Smooth muscle cell (in vitro differentiated cells): ENCODE results near the gene ETV7. TPM values are rescaled to one million over a fixed set of nuclear protein-coding genes. Genes with fewer than 3 reads are reported as not detected.
A peak's percentile ranks its signal among the peaks of the same experiment; 100 is the strongest.

ENCODE experiments used
- DNase-seq: peaks from one replicate; lab custom pipeline; 2025; ENCODE audit not compliant: unreplicated experiment; lab: John Stamatoyannopoulos, UW
- H2AFZ ChIP-seq: fragments of 200-600 bp; sonication (generic); 2 replicates; pipeline ENCODE4 v1.6.0; 2016; ENCODE audit warnings: antibody characterized with exemption, low read depth, mild to moderate bottlenecking
- H3F3A ChIP-seq: fragments of 200-600 bp; sonication (generic); 2 replicates; pipeline ENCODE4 v1.6.0; 2017; ENCODE audit warnings: antibody characterized with exemption, low read depth
- H3K27ac ChIP-seq: fragments of 200-600 bp; sonication (generic); 2 replicates; pipeline ENCODE4 v1.5.1; 2016; ENCODE audit warnings: low read depth, mild to moderate bottlenecking
- H3K27me3 ChIP-seq: fragments of 200-600 bp; sonication (generic); 2 replicates; pipeline ENCODE4 v1.6.1; 2016; ENCODE audit warnings: low read depth, mild to moderate bottlenecking
- H3K36me3 ChIP-seq: fragments of 200-600 bp; sonication (generic); 2 replicates; pipeline ENCODE4 v1.5.1; 2016; ENCODE audit warnings: low read depth
- H3K4me1 ChIP-seq: fragments of 200-600 bp; sonication (generic); 2 replicates; pipeline ENCODE4 v1.5.1; 2016; ENCODE audit warnings: low read depth
- H3K4me2 ChIP-seq: fragments of 200-600 bp; sonication (generic); 2 replicates; pipeline ENCODE4 v1.6.0; 2016; ENCODE audit warnings: mild to moderate bottlenecking
- H3K4me3 ChIP-seq: fragments of 200-600 bp; sonication (generic); 2 replicates; pipeline ENCODE4 v1.5.1; 2016; ENCODE audit warnings: mild to moderate bottlenecking
- H3K79me2 ChIP-seq: fragments of 200-600 bp; sonication (generic); 2 replicates; pipeline ENCODE4 v1.6.0; 2016; ENCODE audit warnings: low read depth, mild to moderate bottlenecking
- H3K9ac ChIP-seq: fragments of 200-600 bp; sonication (generic); 2 replicates; pipeline ENCODE4 v1.6.0; 2016; ENCODE audit warnings: low read depth
- H3K9me3 ChIP-seq: fragments of 200-600 bp; sonication (generic); replicated peaks from 2 replicates; pipeline ENCODE4 v1.5.1; 2016; ENCODE audit warnings: low read depth
- H4K20me1 ChIP-seq: fragments of 200-600 bp; sonication (generic); 2 replicates; pipeline ENCODE4 v1.6.0; 2016; ENCODE audit warnings: low read depth
- WGBS: methylation state at CpG from one replicate; pipeline ENCODE4 v1.1.7; 2016; ENCODE audit warnings: low lambda C conversion rate; 5-methylcytosine and 5-hydroxymethylcytosine counted together
- polyA plus RNA-seq: library from polyadenylated mRNA; unstranded; fragments of >200 nt; fragmentation: Nextera tagmentation; extraction: Ambion mirVana; gene quantifications from 2 replicates; pipeline ENCODE4 v1.2.1, GENCODE V29; 2016
- total RNA-seq: library from RNA; depleted of rRNA; stranded (reverse); fragments of >200 nt; gene quantifications from 2 replicates; pipeline ENCODE4 v1.2.3, GENCODE V29; 2014
- TF ChIP-seq, protein P1 (sequence below): fragments of 200-600 bp; sonication (generic); IDR thresholded peaks from 2 replicates; pipeline ENCODE4 v1.5.1; 2017; ENCODE audit warnings: borderline replicate concordance, mild to moderate bottlenecking, antibody characterized with exemption; ENCODE audit not compliant: insufficient read depth, poor library complexity, severe bottlenecking

Gene ETV7
- total and polyA plus RNA-seq, 2 experiments from 2014 or later: 0.83 TPM; not detected in 1

DNA sequence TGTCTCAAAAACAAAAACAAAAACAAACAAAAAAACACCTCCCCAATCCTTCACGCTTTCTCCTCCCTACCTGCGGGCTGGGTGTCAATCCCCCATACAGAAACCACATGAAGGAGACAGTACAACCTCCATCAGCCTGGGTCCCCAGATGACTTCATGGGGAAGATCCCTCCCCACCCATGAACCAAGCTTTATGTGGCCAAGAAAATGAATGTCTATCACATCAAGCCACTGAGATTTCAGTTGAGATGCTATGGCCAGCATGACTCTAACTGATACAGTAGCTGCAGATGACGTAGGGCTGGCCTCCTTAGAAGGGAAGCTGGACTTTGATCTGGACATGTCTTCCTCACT lies 29.6 kb downstream of the ETV7 start:
- no peak overlapping the region for H3K4me3 ChIP-seq
- H3K4me1 ChIP-seq: no peaks in the 10 kb centered on the region
- H3F3A ChIP-seq: no peaks in the 10 kb centered on the region
- 90% methylated on average over 3 of the region's 3 CpGs for WGBS
- H3K27me3 ChIP-seq: no peaks in the 10 kb centered on the region
- no peak overlapping the region for H3K27ac ChIP-seq
- no peaks in the 10 kb centered on the region for H3K79me2 ChIP-seq
- DNase-seq: no peak
- TF ChIP-seq, protein P1, sequence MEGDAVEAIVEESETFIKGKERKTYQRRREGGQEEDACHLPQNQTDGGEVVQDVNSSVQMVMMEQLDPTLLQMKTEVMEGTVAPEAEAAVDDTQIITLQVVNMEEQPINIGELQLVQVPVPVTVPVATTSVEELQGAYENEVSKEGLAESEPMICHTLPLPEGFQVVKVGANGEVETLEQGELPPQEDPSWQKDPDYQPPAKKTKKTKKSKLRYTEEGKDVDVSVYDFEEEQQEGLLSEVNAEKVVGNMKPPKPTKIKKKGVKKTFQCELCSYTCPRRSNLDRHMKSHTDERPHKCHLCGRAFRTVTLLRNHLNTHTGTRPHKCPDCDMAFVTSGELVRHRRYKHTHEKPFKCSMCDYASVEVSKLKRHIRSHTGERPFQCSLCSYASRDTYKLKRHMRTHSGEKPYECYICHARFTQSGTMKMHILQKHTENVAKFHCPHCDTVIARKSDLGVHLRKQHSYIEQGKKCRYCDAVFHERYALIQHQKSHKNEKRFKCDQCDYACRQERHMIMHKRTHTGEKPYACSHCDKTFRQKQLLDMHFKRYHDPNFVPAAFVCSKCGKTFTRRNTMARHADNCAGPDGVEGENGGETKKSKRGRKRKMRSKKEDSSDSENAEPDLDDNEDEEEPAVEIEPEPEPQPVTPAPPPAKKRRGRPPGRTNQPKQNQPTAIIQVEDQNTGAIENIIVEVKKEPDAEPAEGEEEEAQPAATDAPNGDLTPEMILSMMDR: no peak
- H3K9ac ChIP-seq: no peak overlapping the region
- H4K20me1 ChIP-seq: no peaks in the 10 kb centered on the region
- peak overlapping the region; percentile 49 for H2AFZ ChIP-seq
- no peak overlapping the region for H3K4me2 ChIP-seq
- H3K9me3 ChIP-seq: no peaks in the 10 kb centered on the region
- H3K36me3 ChIP-seq: no peaks in the 10 kb centered on the region

DNA sequence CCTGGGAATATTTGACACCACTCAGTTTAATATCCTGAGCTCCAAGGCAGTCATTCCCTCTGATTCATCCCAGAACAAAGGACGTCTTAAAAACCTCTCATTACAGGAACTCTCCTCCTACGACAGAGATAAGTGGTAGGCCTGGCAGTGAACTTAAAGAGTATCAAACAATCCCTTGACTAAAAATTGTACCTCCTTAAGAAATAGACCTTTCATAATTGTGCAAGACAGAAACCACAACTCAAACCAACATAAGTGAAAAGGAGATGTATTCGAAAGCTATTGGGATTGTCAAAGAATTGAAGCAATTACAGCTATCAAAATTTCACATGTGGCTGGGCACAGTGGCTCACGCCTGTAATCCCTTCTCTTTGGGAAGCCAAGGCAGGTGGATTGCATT lies 31.6 kb downstream of the ETV7 start:
- no peak overlapping the region for H3K9ac ChIP-seq
- H3K27me3 ChIP-seq: no peaks in the 10 kb centered on the region
- no peaks in the 10 kb centered on the region for H3K79me2 ChIP-seq
- no peaks in the 10 kb centered on the region for H3K36me3 ChIP-seq
- no peaks in the 10 kb centered on the region for H3K9me3 ChIP-seq
- peak overlapping the region; percentile 28 for H3K4me2 ChIP-seq
- WGBS: 30% methylated on average over 4 of the region's 4 CpGs
- no peak overlapping the region for H2AFZ ChIP-seq
- H3K4me3 ChIP-seq: no peak overlapping the region
- peak overlapping the region; percentile 42 for H3K27ac ChIP-seq
- peaks cover 8% of the 10 kb centered on the region for H3F3A ChIP-seq
- H3K4me1 ChIP-seq: no peaks in the 10 kb centered on the region
- TF ChIP-seq, protein P1: no peak
- DNase-seq: no peak
- H4K20me1 ChIP-seq: no peaks in the 10 kb centered on the region

DNA sequence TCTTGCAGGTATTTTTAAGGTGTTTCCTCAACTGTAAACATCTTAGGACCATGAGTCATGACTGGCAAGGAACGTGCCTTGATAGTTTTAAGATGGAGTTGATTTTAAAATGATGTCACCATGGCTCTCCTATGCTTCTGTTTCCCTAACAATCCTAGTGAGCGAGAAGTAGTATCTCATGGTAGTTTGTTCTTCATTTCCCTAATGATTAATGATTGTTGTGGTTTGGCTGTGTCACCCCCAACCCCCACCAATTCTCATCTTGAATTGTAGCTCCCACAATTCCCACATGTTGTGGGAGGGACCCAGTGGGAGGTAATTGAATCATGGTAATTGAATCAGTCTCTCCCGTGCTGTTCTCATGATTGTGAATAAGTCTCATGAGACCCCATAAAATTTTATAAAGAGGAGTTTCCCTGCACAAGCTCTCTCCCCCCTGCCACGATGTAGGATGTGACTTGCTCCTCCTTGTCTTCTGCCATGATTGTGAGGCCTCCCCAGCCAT lies 34.0 kb downstream of the ETV7 start:
- H3K27me3 ChIP-seq: no peaks in the 10 kb centered on the region
- TF ChIP-seq, protein P1: no peak
- H3K79me2 ChIP-seq: no peaks in the 10 kb centered on the region
- 64% methylated on average over 4 of the region's 4 CpGs for WGBS
- H3K9ac ChIP-seq: no peak overlapping the region
- H3F3A ChIP-seq: peaks cover 14% of the 10 kb centered on the region
- no peak for DNase-seq
- H3K36me3 ChIP-seq: no peaks in the 10 kb centered on the region
- no peak overlapping the region for H2AFZ ChIP-seq
- no peak overlapping the region for H3K4me3 ChIP-seq
- no peaks in the 10 kb centered on the region for H4K20me1 ChIP-seq
- no peak overlapping the region for H3K4me2 ChIP-seq
- no peaks in the 10 kb centered on the region for H3K9me3 ChIP-seq
- no peak overlapping the region for H3K27ac ChIP-seq
- no peaks in the 10 kb centered on the region for H3K4me1 ChIP-seq

DNA sequence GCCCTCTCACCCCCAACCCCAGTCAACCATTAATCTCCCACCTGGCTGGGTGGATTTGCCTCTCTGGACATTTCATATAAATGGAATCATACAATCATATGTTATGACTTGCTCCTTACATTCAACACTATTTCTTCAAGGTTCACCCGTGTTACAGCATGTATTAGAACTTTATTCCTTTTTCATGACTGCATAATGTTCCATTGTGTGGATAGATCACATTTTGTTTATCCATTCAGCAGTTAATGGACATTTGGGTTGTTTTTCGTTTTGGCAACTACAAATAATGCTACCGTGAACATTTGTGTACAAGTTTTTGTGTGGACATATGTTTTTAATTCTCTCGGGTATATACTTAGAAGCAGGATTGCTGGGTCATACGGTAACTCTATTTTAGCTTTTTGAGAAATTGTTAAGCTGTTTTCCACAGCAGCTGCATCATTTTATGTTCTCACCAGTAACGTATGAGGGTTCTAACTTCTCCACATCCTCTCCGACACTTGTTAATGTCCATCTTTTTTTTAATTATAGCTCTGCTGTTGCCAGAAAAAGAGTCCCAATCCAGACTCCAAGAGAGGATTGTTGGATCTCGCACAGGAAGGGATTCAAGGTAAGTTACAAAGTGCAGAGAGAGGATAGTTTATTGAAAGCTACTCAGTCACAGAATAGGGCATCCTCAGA lies 34.9 kb downstream of the ETV7 start:
- H3K9me3 ChIP-seq: no peaks in the 10 kb centered on the region
- H4K20me1 ChIP-seq: no peaks in the 10 kb centered on the region
- H2AFZ ChIP-seq: no peak overlapping the region
- TF ChIP-seq, protein P1: no peak
- no peak overlapping the region for H3K4me3 ChIP-seq
- H3K9ac ChIP-seq: no peak overlapping the region
- no peaks in the 10 kb centered on the region for H3K4me1 ChIP-seq
- H3K27me3 ChIP-seq: no peaks in the 10 kb centered on the region
- 90% methylated on average over 8 of the region's 8 CpGs for WGBS
- H3K27ac ChIP-seq: no peak overlapping the region
- no peak overlapping the region for H3K4me2 ChIP-seq
- H3F3A ChIP-seq: peaks cover 14% of the 10 kb centered on the region
- no peak for DNase-seq
- no peaks in the 10 kb centered on the region for H3K36me3 ChIP-seq
- no peaks in the 10 kb centered on the region for H3K79me2 ChIP-seq
